ENCODE results near the gene C1QC.
"Not testable (repeated sequence)": the region's sequence is repeated elsewhere in the genome, so short reads cannot be mapped to it uniquely, and the experiment has no call there.

C1QC gene

GRCh38 chr1:22651941-22652856, 8.8 kb downstream of the C1QC start:
- no peak for DNase-seq (ENCODE audit: low spot score)

DNA sequence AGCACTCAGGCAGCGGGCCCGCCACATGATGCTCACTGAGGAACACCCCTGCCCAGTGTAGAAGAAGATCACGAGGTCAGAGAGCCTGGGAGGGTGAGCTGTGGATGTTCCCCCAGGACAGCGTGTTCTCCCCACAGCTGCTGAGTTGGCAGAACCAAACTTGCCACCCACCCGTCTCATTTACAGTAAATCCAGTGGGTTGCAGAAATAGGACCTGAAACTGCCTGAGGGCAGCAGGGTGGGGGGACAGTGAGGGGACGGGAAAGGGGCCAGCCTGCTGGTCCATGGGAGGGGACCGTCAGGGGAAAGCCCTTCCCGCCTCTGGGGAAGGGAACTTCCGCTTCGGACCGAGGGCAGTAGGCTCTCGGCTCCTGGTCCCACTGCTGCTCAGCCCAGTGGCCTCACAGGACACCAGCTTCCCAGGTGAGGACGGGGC, 9.5 kb downstream of the C1QC start, which contains the start of gene C1QB:
TSS of gene C1QB (plus strand) at position 356 of the 436 bp plus-strand sequence. CDS start 6,227 bp downstream, outside the sequence.
- no peak for DNase-seq (ENCODE audit: low spot score)

DNA sequence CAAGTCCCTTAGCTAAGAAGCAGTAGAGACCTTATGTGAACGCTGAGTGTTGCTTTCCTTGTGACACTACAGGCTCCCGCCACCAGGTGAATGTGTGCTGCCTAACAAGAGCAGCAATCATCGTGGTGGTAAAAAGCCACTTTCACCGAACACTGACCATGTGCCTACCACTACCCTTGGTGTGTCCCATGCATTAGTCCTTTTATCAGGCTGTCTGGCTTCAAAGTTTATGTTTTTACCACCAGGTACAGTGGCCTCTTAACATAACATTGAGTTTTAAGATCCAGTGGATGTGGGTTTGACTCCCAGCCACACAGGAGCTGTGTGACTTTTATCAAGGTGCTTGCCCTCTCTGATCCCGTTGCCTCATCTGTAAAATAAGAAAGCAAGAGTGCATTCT, 11.3 kb downstream of the C1QC start:
- no peak for DNase-seq (ENCODE audit: low spot score)

GRCh38 chr1:22658385-22659163, 15.1 kb downstream of the C1QC start:
- DNase-seq (ENCODE audit: low spot score) = no peak

GRCh38 chr1:22660716-22661241, 17.3 kb downstream of the C1QC start:
- DNase-seq (ENCODE audit: low spot score) = no peak

GRCh38 chr1:22661880-22662279, 18.4 kb downstream of the C1QC start:
- DNase-seq (ENCODE audit: low spot score) = no peak

DNA sequence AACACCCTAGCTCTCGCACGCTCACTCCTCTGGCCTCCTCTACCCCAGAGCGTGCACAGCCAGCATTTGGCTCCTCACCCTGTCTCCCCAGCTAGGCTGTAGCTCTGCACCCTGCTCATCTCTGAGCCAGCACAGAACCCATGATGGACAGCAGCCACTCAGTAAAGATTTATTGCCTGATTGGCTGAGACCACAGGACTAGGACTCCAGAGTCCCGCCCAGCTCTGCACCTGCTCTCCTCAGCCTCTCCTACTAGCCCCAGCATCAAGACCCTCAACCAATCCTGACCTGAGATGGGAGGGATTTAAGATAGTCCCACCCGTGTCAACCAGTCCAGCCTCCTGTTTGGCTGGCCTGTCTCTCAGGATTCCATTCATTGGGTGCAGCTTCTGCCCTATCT, 18.9 kb downstream of the C1QC start:
- no peak for DNase-seq (ENCODE audit: low spot score)

- no peak for DNase-seq (ENCODE audit: low spot score)
Observed at GRCh38 chr1:22662986-22663408, 19.6 kb downstream of the C1QC start.

- DNase-seq (ENCODE audit: low spot score) = no peak
Observed at GRCh38 chr1:22665752-22666151, 22.3 kb downstream of the C1QC start.

DNA sequence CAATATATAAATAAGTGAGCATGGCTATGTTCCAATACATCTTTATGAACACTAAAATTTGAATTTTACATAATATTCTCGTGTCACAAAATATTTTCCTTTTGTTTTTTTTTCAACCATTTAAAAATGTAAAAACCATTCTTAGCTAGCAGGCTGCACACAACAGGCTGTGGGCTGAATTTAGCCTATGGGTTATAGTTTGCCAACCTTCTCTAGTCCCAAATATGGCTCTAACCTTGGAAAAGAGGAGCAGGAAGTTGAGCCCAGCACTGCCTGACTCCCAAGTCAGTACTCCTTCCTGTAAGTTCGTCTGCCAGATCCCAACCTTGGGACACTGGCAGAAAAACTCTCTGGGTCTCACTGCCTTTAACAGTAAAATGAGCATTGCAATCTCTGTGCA, 23.0 kb downstream of the C1QC start:
- no peak for DNase-seq (ENCODE audit: low spot score)

DNA sequence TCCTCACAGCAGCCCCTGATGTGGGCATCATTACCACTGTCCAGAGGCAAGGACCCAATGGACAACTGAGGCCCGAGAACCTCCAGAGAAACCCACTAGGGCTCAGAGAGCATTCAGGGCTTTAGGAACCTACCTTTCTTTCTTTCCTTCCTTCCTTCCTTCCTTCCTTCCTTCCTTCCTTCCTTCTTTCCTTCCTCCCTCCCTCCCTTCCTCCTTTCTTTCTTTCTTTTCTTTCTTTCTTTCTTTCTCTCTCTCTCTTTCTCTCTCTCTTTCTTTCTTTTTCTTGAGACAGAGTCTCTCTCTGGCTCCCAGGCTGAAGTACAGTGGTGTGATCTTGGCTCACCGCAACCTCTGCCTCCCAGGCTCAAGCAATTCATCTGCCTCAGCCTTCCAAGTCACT, 25.4 kb downstream of the C1QC start:
- not testable (repeated sequence) for DNase-seq (ENCODE audit: low spot score)

- no peak for DNase-seq (ENCODE audit: low spot score)
Observed at GRCh38 chr1:22670352-22670975, 27.0 kb downstream of the C1QC start.

GRCh38 chr1:22671999-22672398, 28.6 kb downstream of the C1QC start:
- DNase-seq (ENCODE audit: low spot score) = no peak

GRCh38 chr1:22673486-22674409, 30.3 kb downstream of the C1QC start:
- peak; percentile 63 for DNase-seq (ENCODE audit: low spot score)

DNA sequence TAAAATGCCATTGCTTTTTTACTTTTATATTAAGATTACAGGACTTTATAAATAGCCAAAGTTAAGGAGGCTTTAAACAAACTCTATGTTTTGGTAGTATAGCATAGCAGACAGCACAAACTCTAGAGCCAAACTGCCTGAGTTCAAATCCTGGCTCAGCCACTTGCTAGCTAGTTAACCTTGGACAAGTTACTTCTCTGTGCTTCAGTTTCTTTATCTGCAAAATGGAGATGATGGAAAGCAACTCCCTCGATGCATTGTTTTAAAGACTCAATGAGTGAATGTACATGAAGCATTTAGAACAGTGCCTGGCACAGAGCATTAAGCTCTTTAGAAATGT, 30.9 kb downstream of the C1QC start:
- DNase-seq (ENCODE audit: low spot score) = no peak

- not testable (repeated sequence) for DNase-seq (ENCODE audit: low spot score)
Observed at GRCh38 chr1:22676151-22676550, 32.7 kb downstream of the C1QC start.

GRCh38 chr1:22676916-22677583, 33.6 kb downstream of the C1QC start:
- no peak for DNase-seq (ENCODE audit: low spot score)

GRCh38 chr1:22677931-22678896, 34.8 kb downstream of the C1QC start:
- DNase-seq (ENCODE audit: low spot score) = no peak

DNA sequence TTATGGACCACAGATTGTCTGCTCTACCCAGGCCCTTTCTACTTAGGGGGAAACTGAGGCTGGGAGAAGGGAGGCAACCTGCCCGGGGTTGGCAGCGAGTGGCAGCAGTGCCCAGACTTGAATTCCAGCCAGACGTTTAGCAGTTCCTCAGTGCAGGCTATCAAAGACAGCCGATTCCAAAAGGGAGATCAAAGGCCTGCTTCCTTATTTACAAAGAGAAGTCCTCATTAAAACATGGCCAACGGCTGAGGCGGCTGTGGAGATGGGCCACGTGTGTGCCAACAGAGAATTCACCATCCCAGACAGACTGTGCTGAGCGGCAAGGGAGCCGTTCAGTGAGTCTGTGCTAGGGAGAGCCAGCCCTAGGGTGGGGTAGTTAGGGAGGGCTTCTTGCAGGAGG, 37.3 kb downstream of the C1QC start:
- DNase-seq (ENCODE audit: low spot score) = peak; percentile 13

Measured in LoVo (cell line).